Hepatic stellate cell (primary cell): ENCODE measurements around the gene TJAP1.
"Not testable (repeated sequence)": the region's sequence is repeated elsewhere in the genome, so short reads cannot be mapped to it uniquely, and the experiment has no call there.

Experiments used
- DNase-seq: peaks from one replicate; pipeline ENCODE4 v3.0.0; 2011; ENCODE audit warnings: low spot score

Gene TJAP1

GRCh38 chr6:43452896-43453295 lies 24.5 kb upstream of the TJAP1 start:
- DNase-seq: no peak

GRCh38 chr6:43453831-43454230 lies 23.5 kb upstream of the TJAP1 start:
- DNase-seq: no peak

GRCh38 chr6:43454290-43454695 lies 23.1 kb upstream of the TJAP1 start:
- DNase-seq: no peak

- DNase-seq: peak; percentile 87
Observed at GRCh38 chr6:43454696-43455530, 22.5 kb upstream of the TJAP1 start.

- peak; percentile 28 for DNase-seq
Observed at GRCh38 chr6:43455531-43456428, 21.6 kb upstream of the TJAP1 start, which contains the start of gene DLK2. Gene DLK2 (minus strand): TSS chr6:43455548. CDS start chr6:43454825, 723 bp downstream.

GRCh38 chr6:43457643-43458042 lies 19.7 kb upstream of the TJAP1 start:
- no peak for DNase-seq

- not testable (repeated sequence) for DNase-seq
Observed at GRCh38 chr6:43458154-43458553, 19.2 kb upstream of the TJAP1 start.

GRCh38 chr6:43459535-43459934 lies 17.8 kb upstream of the TJAP1 start:
- DNase-seq: no peak

- no peak for DNase-seq
Observed at GRCh38 chr6:43460032-43460431, 17.3 kb upstream of the TJAP1 start.

GRCh38 chr6:43461936-43462335 lies 15.4 kb upstream of the TJAP1 start:
- no peak for DNase-seq

- no peak for DNase-seq
Observed at GRCh38 chr6:43464337-43464736, 13.0 kb upstream of the TJAP1 start.

- no peak for DNase-seq
Observed at GRCh38 chr6:43465948-43466347, 11.4 kb upstream of the TJAP1 start.

GRCh38 chr6:43467265-43467664 lies 10.1 kb upstream of the TJAP1 start:
- not testable (repeated sequence) for DNase-seq

- no peak for DNase-seq
Observed at GRCh38 chr6:43467752-43468151, 9.6 kb upstream of the TJAP1 start.

GRCh38 chr6:43468240-43468639 lies 9.1 kb upstream of the TJAP1 start:
- no peak for DNase-seq

GRCh38 chr6:43468748-43469681 lies 8.4 kb upstream of the TJAP1 start:
- no peak for DNase-seq

GRCh38 chr6:43469947-43470346 lies 7.4 kb upstream of the TJAP1 start:
- DNase-seq: no peak

GRCh38 chr6:43471399-43471798 lies 6.0 kb upstream of the TJAP1 start:
- DNase-seq: no peak

GRCh38 chr6:43472515-43472914 lies 4.9 kb upstream of the TJAP1 start:
- no peak for DNase-seq

- no peak for DNase-seq
Observed at GRCh38 chr6:43475516-43475915, 1.9 kb upstream of the TJAP1 start.

GRCh38 chr6:43476746-43477145 lies 624 bp upstream of the TJAP1 start:
- DNase-seq: no peak

GRCh38 chr6:43478008-43478372 lies 620 bp downstream of the TJAP1 start:
- peak; percentile 34 for DNase-seq
